ENCODE data around the gene PCYT2. TPM values are rescaled to one million over a fixed set of nuclear protein-coding genes. Genes with fewer than 3 reads are reported as not detected.
A peak's percentile ranks its signal among the peaks of the same experiment; 100 is the strongest.

PCYT2 gene
- total RNA-seq, 1 experiment from 2014 or later, result 51.5 TPM

DNA sequence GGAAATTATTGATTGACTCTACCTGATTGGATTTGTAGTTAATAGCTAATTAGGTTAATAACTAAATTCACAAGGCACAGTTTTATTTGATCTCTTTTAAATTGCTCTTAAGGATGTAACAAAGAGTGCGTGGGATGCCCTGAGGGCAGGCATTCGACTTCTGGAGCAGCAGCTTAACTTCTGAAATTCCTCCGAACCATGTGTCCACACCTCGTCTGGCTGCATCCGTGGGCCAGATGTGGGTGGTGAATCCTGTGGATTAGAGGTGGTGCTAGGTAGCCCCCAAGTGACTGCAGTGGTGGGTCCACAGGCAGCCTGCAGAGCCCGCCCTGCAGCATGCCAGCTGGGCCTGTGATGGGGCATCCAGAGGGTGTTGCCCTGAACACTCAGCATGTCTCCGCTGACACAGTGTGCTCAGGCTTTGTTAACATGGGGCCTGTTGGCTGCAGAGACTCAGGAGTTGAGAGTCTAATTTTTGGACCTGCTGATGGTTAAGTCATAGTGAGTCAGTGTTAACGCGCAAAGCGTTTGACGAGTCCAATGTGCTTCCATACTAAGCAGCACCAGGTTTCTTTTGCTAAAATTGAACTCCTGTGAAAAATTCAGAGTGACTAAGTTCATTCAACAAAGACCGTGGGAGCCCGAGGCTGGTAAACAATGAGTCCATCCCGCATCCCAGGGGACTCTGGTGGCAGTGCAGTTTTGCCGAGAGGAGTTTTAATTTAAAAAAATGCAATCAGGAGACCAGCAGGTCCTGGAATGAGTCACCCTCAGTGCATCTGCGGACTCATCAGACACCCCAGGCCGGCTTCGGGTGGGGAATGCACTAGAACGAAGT is 13.0 kb downstream of the PCYT2 start:
- ChIA-PET POLR2A (interaction anchor here (0.8 to 1.1 kb wide), 2 partner anchors 14 to 15 kb away, joined by 3 read pairs; no protein-coding TSS in a partner anchor), CTCF (no interaction called here), RAD21 (ENCODE audit: low non-redundant PET in 1 of 2, low total read pairs in 2 of 2, uncharacterized antibody in 2 of 2, unreplicated experiment in 2 of 2) (no interaction called here)
- BruUV-seq (replicated peaks), result no TSS peak
- no peaks in the 10 kb centered on the region for H4K20me1 ChIP-seq (ENCODE audit: insufficient read depth)
- H2AFZ ChIP-seq (ENCODE audit: low read depth, low read length, poor library complexity, severe bottlenecking), result no peak overlapping the region
- peak overlapping the region; percentile 60 for H3K4me2 ChIP-seq (ENCODE audit: low read length)
- H3K27ac ChIP-seq (ENCODE audit: low read depth, low read length), result peak overlapping the region; percentile 85
- peak overlapping the region in 1 of 2 experiments; percentile 13; a peak in 2 of 4 replicates for H3K4me3 ChIP-seq (replicated peaks in 1 of 2; ENCODE audit: low read depth in 1 of 2, low read length in 2 of 2)
- H3K9me2 ChIP-seq (ENCODE audit: insufficient read depth), result no peaks in the 10 kb centered on the region
- TF ChIP-seq, protein P1, sequence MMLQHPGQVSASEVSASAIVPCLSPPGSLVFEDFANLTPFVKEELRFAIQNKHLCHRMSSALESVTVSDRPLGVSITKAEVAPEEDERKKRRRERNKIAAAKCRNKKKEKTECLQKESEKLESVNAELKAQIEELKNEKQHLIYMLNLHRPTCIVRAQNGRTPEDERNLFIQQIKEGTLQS (IDR thresholded peaks at IDR 0.05), result no peak
- TF ChIP-seq EZH2phosphoT487 (IDR thresholded peaks at IDR 0.05; ENCODE audit: borderline replicate concordance), result no peak
- no peak for TF ChIP-seq ZFX (IDR thresholded peaks at IDR 0.05)
- no peak for TF ChIP-seq EZH2 (IDR thresholded peaks at IDR 0.05)
- TF ChIP-seq POLR2A (IDR thresholded peaks at IDR 0.05; ENCODE audit: borderline replicate concordance, extremely low read depth, insufficient read depth, insufficient read length), result no peak
- TF ChIP-seq SIN3A (IDR thresholded peaks at IDR 0.05; ENCODE audit: low read depth), result 0 out of 2 replicates have a peak, but pooled peaks have one; percentile 44
- TF ChIP-seq, protein P2, sequence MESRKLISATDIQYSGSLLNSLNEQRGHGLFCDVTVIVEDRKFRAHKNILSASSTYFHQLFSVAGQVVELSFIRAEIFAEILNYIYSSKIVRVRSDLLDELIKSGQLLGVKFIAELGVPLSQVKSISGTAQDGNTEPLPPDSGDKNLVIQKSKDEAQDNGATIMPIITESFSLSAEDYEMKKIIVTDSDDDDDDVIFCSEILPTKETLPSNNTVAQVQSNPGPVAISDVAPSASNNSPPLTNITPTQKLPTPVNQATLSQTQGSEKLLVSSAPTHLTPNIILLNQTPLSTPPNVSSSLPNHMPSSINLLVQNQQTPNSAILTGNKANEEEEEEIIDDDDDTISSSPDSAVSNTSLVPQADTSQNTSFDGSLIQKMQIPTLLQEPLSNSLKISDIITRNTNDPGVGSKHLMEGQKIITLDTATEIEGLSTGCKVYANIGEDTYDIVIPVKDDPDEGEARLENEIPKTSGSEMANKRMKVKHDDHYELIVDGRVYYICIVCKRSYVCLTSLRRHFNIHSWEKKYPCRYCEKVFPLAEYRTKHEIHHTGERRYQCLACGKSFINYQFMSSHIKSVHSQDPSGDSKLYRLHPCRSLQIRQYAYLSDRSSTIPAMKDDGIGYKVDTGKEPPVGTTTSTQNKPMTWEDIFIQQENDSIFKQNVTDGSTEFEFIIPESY (IDR thresholded peaks at IDR 0.05; ENCODE audit: extremely low read depth, insufficient replicate concordance, low read length), result no peak
- no peak for TF ChIP-seq CBX3 (IDR thresholded peaks at IDR 0.05; ENCODE audit: low read depth)
- TF ChIP-seq, protein P3, sequence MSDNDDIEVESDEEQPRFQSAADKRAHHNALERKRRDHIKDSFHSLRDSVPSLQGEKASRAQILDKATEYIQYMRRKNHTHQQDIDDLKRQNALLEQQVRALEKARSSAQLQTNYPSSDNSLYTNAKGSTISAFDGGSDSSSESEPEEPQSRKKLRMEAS (IDR thresholded peaks at IDR 0.05), result peak; percentile 68; the same call in 1 of the 2 replicates
- TF ChIP-seq CEBPB (IDR thresholded peaks at IDR 0.05; ENCODE audit: low read depth), result no peak
- TF ChIP-seq ZNF274 (IDR thresholded peaks at IDR 0.05; ENCODE audit: low read depth, low read length), result no peak
- TF ChIP-seq POLR2AphosphoS5 (IDR thresholded peaks at IDR 0.05; ENCODE audit: low read depth, low read length), result 0 out of 2 replicates have a peak, but pooled peaks have one; percentile 17
- no peak for TF ChIP-seq EGR1 (IDR thresholded peaks at IDR 0.05; ENCODE audit: low read depth)
- peaks cover 24 to 52% of the 10 kb centered on the region in 2 experiments for H3K4me1 ChIP-seq (ENCODE audit: control insufficient read depth in 1 of 2, insufficient read depth in 2 of 2, low read length in 2 of 2)
- intact Hi-C loops (cut with micrococcal nuclease), result no loop called here
- peaks cover 18% of the 10 kb centered on the region for H3K79me2 ChIP-seq (ENCODE audit: insufficient read depth, low read length)
- ATAC-seq, result peak; percentile 69
- DNase-seq (ENCODE audit: low read depth, low spot score), result peak; percentile 56
- no peaks in the 10 kb centered on the region for H3K9me3 ChIP-seq (ENCODE audit: control insufficient read depth in 1 of 2, insufficient read depth in 1 of 2, low read depth in 1 of 2, low read length in 2 of 2)
- H3K36me3 ChIP-seq (ENCODE audit: control insufficient read depth in 1 of 2, insufficient read depth in 2 of 2, low read length in 2 of 2), result peaks cover 11 to 30% of the 10 kb centered on the region in 2 experiments; a peak in 2 of 4 replicates
- no peaks in the 10 kb centered on the region for H3K27me3 ChIP-seq (ENCODE audit: insufficient read depth, low read length)
- peak overlapping the region; percentile 47 for H3K9ac ChIP-seq (ENCODE audit: low read length)
